AG10803 (cell line): ENCODE measurements around the gene NUP133.
"Not testable (repeated sequence)": the region's sequence is repeated elsewhere in the genome, so short reads cannot be mapped to it uniquely, and the experiment has no call there.

Experiments
- DNase-seq: peaks from one replicate; pipeline ENCODE4 v3.0.0; 2010; ENCODE audit warnings: low read depth
- H3K4me3 ChIP-seq: 2 replicates; pipeline ENCODE4 v1.5.1; 2011; ENCODE audit warnings: mild to moderate bottlenecking, low read length, control low read depth
- TF ChIP-seq, protein P1 (sequence below): conservative IDR thresholded peaks from 2 replicates; pipeline ENCODE4 v1.5.1; 2011; ENCODE audit warnings: mild to moderate bottlenecking, low read length, control low read depth, inconsistent platforms

The NUP133 gene

DNA sequence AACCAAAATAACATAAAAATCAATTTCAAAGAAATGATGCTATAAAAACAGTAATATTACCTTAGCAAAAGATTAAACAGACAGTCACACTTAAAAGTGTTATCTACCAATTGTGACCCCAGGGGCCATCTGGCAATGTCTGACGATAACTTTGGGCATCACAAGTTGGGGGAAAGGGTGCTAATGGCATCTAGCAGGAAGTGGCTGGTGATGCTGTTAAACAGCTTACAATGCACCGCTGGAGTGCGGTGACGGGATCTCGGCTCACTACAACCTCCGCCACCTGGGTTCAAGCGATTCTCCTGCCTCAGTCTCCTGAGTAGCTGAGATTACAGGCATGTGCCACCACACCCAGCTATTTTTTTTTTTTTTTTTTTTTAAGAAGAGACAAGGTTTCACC is 27.6 kb downstream of the NUP133 start:
- DNase-seq = no peak
- H3K4me3 ChIP-seq = no peak overlapping the region
- TF ChIP-seq, protein P1, sequence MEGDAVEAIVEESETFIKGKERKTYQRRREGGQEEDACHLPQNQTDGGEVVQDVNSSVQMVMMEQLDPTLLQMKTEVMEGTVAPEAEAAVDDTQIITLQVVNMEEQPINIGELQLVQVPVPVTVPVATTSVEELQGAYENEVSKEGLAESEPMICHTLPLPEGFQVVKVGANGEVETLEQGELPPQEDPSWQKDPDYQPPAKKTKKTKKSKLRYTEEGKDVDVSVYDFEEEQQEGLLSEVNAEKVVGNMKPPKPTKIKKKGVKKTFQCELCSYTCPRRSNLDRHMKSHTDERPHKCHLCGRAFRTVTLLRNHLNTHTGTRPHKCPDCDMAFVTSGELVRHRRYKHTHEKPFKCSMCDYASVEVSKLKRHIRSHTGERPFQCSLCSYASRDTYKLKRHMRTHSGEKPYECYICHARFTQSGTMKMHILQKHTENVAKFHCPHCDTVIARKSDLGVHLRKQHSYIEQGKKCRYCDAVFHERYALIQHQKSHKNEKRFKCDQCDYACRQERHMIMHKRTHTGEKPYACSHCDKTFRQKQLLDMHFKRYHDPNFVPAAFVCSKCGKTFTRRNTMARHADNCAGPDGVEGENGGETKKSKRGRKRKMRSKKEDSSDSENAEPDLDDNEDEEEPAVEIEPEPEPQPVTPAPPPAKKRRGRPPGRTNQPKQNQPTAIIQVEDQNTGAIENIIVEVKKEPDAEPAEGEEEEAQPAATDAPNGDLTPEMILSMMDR = no peak

DNA sequence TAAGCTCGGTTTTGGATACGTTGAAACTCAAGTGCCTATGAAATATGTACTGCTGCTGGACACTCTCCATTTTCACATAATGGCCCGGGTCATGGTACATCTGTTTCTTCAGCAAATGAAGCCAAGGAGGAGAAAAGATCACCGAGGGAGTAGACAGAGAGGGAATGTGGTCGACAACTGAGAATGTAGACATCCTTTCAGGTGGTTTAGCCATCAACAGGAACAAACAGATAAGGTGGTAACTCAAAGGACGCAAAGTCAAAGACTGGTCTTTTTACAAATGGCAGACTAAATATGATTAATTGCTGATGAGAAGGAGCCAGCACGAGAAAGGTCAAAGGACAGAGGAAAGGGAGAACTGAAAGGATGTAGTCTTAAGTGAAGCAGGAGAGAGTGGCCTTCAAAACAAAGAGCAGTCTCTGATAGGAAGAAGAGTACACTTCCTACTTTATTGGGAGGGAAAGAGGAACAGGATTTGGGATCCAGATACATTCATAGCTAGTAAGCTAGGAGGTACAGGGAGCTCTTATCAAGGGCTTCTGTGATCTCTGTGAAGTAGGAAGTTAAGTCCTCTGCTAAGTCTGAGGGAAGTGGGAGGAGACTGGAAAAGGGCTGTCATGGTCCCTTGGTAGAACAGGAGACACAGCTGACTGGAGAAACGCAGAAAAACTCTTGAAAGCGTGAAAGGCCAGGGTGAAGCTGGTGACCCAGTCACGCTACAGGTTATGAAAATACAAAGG is 28.3 kb downstream of the NUP133 start:
- DNase-seq = no peak
- no peak overlapping the region for H3K4me3 ChIP-seq
- TF ChIP-seq, protein P1 = no peak

DNA sequence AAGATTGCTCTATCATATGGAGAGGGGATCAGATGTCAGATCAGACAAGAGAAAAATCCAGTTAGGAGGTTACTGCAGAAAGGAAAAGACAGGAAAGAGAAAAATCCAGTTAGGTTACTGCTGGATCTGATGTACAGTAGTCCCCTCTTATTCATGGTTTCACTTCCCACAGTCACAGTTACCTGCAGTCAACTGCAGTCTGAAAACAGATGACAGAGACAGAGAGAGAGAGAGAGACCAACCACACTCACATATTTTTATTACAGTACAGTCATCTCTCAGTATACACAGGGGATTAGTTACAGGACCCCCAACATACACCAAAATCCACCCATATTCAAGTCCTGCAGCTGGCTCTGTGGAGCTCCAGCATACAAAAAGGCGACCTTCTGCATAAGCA is 29.3 kb downstream of the NUP133 start:
- TF ChIP-seq, protein P1 = no peak
- no peak for DNase-seq
- H3K4me3 ChIP-seq = no peak overlapping the region

DNA sequence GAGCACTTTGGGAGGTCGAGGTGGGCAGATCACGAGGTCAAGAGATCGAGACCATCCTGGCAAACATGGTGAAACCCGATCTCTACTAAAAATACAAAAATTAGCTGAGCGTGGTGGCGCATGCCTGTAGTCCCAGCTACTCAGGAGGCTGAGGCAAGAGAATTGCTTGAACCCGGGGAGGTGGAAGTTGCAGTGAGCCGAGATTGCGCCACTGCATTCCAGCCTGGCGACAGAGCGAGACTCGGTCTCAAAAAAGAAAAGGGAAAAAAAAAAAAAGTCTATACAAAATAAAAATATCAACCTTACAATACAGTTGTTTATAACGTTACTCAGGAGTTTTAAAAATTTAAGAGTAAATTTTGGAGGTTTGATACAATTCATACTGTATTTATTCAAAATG is 32.3 kb downstream of the NUP133 start:
- not testable (repeated sequence) for DNase-seq, H3K4me3 ChIP-seq

DNA sequence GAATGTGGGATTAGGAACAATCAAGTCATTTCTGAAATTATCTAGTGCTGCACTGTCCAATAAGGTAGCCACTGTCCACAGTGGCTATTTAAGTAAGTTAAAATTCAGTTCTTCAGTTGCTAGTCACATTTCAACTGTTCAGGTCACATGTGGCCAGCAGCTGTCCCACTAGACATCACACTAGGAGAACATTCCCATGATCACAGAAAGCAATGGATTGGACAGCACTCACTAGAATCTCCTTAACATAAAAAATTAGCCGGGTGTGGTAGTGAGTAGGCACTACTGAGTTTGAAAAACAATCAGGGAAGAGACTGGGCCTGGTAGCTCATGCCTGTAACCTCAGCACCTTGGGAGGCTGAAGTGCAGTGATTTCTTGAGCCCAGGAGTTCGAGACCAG is 33.6 kb downstream of the NUP133 start:
- TF ChIP-seq, protein P1 = no peak
- DNase-seq = peak; percentile 13

DNA sequence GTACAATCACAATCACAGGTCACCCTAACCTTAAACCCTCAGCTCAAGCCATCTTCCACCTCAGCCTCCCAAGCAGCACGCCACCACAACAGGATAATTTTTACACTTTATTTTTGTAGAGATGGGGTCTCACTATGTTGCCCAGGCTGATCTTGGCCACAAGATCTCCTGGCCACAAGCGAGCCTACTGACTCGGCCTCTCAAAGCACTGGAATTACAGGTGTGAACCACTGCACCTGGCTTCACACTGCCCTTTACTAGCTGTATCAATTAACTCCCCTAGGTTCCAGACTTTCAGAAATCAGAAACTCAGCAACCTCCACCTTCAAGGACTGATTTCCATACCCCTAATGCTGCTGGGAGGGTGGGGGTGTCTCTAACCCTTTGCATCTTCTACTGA is 37.0 kb downstream of the NUP133 start:
- H3K4me3 ChIP-seq = no peak overlapping the region
- TF ChIP-seq, protein P1 = no peak
- no peak for DNase-seq

More for the DNA sequence above, 33.6 kb downstream of the NUP133 start:
- H3K4me3 ChIP-seq = no peak overlapping the region

DNA sequence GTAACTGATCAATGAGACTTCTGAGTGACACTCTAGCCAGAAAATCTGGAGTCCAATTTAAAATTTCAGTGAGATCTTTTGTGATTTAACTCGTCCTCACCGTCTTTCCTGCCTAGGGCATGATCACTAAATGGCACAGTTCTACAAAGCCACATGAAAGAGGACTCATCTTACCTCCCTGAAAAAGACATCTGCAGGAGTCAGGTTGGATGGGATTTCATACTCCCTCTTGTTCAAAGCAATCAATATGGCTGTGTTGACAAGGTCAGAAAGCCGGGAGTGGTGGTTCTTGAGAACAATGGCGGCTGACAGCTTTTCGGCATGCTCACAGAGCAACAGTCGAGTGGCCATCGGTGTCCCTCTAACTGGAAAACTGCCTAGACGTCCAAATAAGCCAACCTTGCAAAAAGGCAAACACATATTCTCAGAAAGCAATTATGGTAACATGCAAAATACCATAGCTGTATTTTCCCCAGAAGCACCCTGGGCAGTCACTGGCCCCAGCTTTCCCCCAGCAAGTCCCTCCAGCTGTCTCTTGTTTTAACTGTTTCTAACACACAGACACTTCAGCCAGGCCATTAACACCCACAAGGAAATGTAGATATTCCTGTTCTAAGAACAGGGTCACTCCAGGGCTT is 37.6 kb downstream of the NUP133 start:
- H3K4me3 ChIP-seq = no peak overlapping the region
- DNase-seq = no peak
- TF ChIP-seq, protein P1 = no peak
